ENCODE data around the gene DNAH9. TPM values are rescaled to one million over a fixed set of nuclear protein-coding genes. Genes with fewer than 3 reads are reported as not detected.

The DNAH9 gene
- total RNA-seq, 1 donor from 2014 or later: 0.98 TPM

GRCh38 chr17:11880714-11881113, 282.4 kb downstream of the DNAH9 start:
- no peak for DNase-seq (ENCODE audit: low spot score)
- intact Hi-C loops (cut with DNase I): no loop called here
- ATAC-seq: peak; percentile 65

GRCh38 chr17:11882716-11883115, 284.4 kb downstream of the DNAH9 start:
- DNase-seq (ENCODE audit: low spot score): no peak
- ATAC-seq: no peak
- intact Hi-C loops (cut with DNase I): no loop called here

- ATAC-seq (no peak), DNase-seq (ENCODE audit: low spot score) (no peak)
- intact Hi-C loops (cut with DNase I): no loop called here
Observed at GRCh38 chr17:11885051-11885450, 286.8 kb downstream of the DNAH9 start.

- DNase-seq (ENCODE audit: low spot score) (no peak), ATAC-seq (no peak)
- intact Hi-C loops (cut with DNase I): no loop called here
Observed at GRCh38 chr17:11889266-11889665, 291.0 kb downstream of the DNAH9 start.

GRCh38 chr17:11893862-11894261, 295.6 kb downstream of the DNAH9 start:
- DNase-seq (ENCODE audit: low spot score) (no peak), ATAC-seq (no peak)
- intact Hi-C loops (cut with DNase I): no loop called here

- ATAC-seq (no peak), DNase-seq (ENCODE audit: low spot score) (no peak)
- intact Hi-C loops (cut with DNase I): no loop called here
Observed at GRCh38 chr17:11896199-11896598, 297.9 kb downstream of the DNAH9 start.

DNA sequence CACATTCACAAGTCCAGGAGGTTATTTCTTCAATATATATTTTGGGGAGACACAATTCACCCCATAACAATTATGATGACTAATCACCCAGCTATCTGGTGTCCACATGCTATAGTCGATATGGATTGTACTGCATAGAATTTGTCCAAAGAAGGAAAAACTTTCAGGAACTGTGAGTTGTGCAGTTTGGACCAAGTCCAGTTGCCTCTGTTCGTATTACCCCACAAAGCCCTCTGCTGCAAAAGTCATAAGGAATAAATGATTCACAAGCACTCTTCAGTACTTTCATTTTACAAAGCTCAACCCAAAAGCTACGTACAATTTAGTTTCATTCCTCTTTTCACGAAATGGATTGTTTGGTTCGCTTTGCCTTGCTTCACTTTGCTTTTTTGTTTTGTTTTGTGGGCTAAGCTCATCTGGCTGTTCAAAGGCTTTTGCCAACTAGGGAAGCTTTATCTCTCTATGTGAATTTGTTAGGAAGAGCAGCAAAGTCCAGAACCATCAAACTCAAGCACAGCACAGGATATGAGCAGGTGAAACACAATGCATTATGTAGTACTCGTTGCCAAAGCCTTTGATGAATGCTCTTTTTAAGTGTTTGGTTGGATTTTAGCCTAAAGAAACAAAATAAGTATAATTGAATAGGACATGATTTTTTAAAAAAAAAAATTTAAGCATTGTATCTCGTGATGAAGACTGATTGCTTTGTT, 300.4 kb downstream of the DNAH9 start:
- DNase-seq (ENCODE audit: low spot score): no peak
- no peak for ATAC-seq
- intact Hi-C loops (cut with DNase I): no loop called here

DNA sequence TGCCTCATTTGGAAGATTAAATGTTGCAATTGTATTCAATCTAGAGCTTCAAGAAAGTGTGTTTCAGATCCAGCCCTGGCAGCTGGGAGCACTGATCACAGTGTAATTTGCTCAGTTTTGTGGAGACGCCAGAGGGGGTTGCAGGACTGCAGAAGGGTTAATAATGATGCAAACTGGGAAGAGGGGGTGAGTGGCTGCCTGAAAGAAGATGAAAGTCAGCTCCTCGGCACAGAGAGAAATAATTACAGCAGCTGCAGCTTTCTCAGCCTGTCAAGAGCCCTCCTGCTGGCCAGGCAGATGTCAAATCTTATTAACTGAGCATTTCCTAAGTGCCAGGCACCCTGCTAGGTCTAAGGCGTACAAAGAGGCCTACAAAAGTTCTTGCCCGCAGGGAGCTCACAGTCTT, 301.3 kb downstream of the DNAH9 start:
- ATAC-seq (no peak), DNase-seq (ENCODE audit: low spot score) (no peak)
- intact Hi-C loops (cut with DNase I): no loop called here

DNA sequence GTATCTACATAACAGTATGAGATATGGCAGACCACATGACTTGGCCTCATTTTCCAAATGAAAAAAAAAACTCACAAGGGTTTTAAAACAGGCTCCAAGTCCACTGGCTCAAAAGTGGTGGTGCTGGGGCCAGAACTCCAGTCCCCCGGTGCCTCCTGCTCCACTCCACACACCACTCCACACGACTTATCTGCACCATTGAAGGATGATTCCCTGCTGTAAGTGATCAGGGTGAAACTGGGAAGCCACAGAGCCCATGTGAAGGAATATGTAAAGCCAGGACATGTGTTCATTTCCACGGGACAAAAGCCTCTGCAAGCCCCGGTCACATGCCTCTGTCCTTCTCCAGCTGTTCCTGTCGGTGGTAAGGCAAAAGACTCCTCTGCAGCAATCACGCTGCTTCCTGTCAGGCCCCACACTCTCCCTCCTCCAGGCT, 301.8 kb downstream of the DNAH9 start:
- intact Hi-C loops (cut with DNase I): no loop called here
- peak; percentile 71 for ATAC-seq
- no peak for DNase-seq (ENCODE audit: low spot score)

GRCh38 chr17:11900655-11901054, 302.4 kb downstream of the DNAH9 start:
- ATAC-seq: no peak
- intact Hi-C loops (cut with DNase I): no loop called here
- DNase-seq (ENCODE audit: low spot score): no peak

DNA sequence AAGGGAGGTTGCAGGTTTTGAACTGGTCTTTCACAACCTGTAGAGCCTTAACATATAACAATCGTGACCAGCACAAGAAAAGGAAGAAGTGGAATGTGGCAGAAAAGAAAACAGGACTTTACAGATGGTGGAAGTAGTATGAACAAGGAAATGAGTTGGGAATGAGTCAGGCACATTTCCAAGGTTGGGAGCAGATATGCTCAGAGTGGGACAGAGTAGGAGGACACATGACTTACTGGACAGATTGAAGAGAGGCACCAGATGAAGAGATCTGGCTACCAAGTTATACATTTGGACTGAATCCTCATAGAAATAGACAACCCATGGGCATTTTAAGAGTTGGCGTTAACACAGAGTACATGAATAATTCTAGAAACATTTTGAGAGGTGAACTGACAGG, 303.7 kb downstream of the DNAH9 start:
- intact Hi-C loops (cut with DNase I): no loop called here
- no peak for DNase-seq (ENCODE audit: low spot score)
- ATAC-seq: no peak

DNA sequence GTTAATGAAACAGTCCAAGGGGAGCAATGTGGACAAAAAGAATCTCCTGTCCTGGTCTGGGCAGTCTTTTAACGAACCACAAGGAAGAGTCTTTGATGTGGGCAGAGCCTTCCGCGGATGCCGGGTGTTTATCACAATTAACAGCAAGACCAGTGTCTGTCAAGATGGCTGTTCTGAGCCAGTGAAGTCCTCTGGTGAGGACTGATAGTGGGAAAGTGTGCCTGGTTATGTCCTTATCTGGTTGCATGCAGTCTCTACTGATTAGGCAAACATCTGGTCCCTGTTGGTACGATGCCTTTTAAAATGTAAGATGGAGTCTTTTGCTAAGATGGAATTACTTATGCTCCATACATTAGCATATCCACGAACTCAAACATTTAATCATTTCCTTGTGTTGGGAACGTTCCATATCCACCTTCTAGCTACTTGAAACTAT, 310.5 kb downstream of the DNAH9 start:
- ATAC-seq (no peak), DNase-seq (ENCODE audit: low spot score) (no peak)
- intact Hi-C loops (cut with DNase I): no loop called here

DNA sequence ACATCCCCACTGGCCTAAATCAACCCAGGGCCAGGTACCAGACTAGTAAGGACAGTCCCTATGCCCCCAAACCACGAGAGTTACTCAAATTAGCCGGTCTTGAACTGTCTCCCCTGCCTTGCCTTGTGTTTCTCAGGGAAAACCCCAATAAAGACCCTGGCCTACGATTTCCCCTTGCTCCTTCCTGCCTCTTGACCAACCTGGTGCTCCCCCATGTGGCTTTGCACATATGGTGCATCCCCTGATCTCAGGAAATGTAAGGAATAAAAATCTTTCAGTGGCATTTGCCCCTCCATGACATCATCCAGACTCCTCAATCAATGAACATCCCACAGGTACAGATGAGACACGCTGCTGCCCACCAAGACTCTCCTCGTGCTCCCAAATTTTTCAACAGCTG, 311.1 kb downstream of the DNAH9 start:
- ATAC-seq (no peak), DNase-seq (ENCODE audit: low spot score) (no peak)
- intact Hi-C loops (cut with DNase I): no loop called here

GRCh38 chr17:11916091-11916490, 317.8 kb downstream of the DNAH9 start:
- intact Hi-C loops (cut with DNase I): no loop called here
- DNase-seq (ENCODE audit: low spot score) (no peak), ATAC-seq (no peak)

DNA sequence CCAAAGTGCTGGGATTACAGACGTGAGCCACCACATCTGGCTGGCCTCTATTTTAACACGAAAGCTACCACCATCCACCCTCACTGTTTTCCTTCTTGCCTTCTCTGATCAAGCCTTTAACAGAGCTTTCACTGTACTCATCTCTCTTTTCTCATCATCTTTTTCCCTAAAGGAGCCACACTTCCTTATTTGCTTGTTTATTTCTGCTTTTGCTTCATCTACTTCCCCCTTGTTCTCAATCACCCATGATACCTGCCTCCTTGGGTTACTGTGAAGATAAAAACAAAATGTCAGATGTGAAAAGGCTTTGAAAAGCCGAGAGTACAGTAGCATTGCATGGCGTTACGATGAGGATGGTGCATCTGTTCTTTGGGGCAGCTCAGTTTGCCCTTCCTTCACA, 319.1 kb downstream of the DNAH9 start:
- DNase-seq (ENCODE audit: low spot score): no peak
- ATAC-seq: no peak
- intact Hi-C loops (cut with DNase I): no loop called here

DNA sequence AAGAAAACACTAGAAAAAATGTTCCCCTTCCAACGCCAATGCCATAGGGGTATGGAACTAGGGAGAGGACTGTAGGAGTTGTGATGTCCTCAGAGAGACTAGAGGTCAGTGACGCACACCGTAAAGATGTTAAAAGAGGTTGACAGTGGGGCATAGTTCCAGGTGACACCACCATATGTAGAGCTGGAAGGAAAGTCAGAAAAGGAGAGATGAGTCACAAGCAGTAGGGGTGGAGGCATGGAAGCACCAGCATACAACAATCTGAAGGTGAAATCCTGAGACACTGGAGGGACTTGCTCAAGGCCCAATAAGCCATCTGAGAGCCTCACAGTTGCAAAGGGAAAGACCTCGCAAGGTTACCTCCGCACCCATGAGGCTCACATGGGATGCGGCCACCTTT, 323.0 kb downstream of the DNAH9 start:
- no peak for ATAC-seq
- no peak for DNase-seq (ENCODE audit: low spot score)
- intact Hi-C loops (cut with DNase I): no loop called here

GRCh38 chr17:11922638-11923037, 324.4 kb downstream of the DNAH9 start:
- DNase-seq (ENCODE audit: low spot score) (no peak), ATAC-seq (no peak)
- intact Hi-C loops (cut with DNase I): no loop called here

GRCh38 chr17:11924076-11924475, 325.8 kb downstream of the DNAH9 start:
- ATAC-seq: no peak
- intact Hi-C loops (cut with DNase I): no loop called here

DNA sequence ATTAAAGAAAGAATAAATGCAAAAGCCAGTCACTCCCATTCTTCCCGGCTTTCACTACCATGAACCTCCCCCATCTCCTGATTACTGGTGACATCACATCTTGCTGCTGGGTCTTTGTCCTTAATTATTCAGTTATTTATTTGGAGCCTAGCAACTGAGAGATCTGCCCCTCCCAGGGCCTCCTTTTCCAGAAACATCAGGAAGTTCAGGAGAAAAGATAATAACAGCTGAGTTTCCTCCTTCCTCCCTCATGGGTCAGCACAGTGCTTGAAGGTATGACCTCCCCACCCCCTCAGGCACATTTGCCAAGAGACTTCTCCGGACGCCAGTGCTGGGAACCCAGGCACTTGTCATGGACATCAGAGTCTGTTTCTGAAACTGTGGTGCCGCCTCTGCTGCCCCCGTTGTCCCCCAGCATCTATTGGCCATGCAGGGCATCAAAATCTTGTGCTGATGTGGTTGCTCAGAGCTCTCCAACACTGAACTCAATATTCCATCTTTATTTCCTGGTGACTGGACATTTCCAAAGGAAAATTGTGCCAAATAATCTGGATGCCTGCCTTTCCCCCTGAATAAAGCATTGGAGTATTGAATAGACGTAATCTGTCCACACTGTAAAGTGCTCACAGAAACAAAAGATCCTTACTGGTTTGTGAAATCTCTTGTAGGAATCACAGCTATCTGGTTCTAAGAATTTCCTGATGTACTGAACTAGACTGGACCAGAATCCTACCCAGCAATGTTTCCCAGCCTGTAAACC, 327.2 kb downstream of the DNAH9 start:
- DNase-seq (ENCODE audit: low spot score) (no peak), ATAC-seq (no peak)
- intact Hi-C loops (cut with DNase I): no loop called here

More at GRCh38 chr17:11924076-11924475, 325.8 kb downstream of the DNAH9 start:
- no peak for DNase-seq (ENCODE audit: low spot score)

GRCh38 chr17:11928436-11928835, 330.2 kb downstream of the DNAH9 start:
- DNase-seq (ENCODE audit: low spot score): no peak
- intact Hi-C loops (cut with DNase I): no loop called here
- ATAC-seq: no peak

Data from sciatic nerve (tissue), 2 donors.